Hepatocyte (in vitro differentiated cells): ENCODE measurements around the gene ACSM2B. TPM values are rescaled to one million over a fixed set of nuclear protein-coding genes. Genes with fewer than 3 reads are reported as not detected.

Experiments
- DNase-seq: peaks from one replicate; pipeline ENCODE4 v3.0.0-alpha.2; 2016; ENCODE audit warnings: low spot score
- H2AFZ ChIP-seq: fragments of 200-600 bp; sonication (generic); 2 replicates; pipeline ENCODE4 v1.6.0; 2016; ENCODE audit warnings: antibody characterized with exemption, mild to moderate bottlenecking
- H3K27ac ChIP-seq: fragments of 200-600 bp; sonication (generic); 2 replicates; pipeline ENCODE4 v1.5.1; 2016; ENCODE audit warnings: mild to moderate bottlenecking
- H3K27me3 ChIP-seq: fragments of 200-600 bp; sonication (generic); 2 replicates; pipeline ENCODE4 v1.6.1; 2016
- H3K36me3 ChIP-seq: fragments of 200-600 bp; sonication (generic); replicated peaks from 2 replicates; pipeline ENCODE4 v1.5.1; 2016; ENCODE audit warnings: low read depth; ENCODE audit not compliant: insufficient read depth
- H3K4me1 ChIP-seq: fragments of 200-600 bp; sonication (generic); 2 replicates; pipeline ENCODE4 v1.5.1; 2016; ENCODE audit warnings: mild to moderate bottlenecking, moderate library complexity; ENCODE audit not compliant: insufficient read depth
- H3K4me2 ChIP-seq: fragments of 200-600 bp; sonication (generic); 2 replicates; pipeline ENCODE4 v1.6.0; 2016
- H3K4me3 ChIP-seq: fragments of 200-600 bp; sonication (generic); 2 replicates; pipeline ENCODE4 v1.5.1; 2016; ENCODE audit warnings: mild to moderate bottlenecking
- H3K79me2 ChIP-seq: fragments of 200-600 bp; sonication (generic); 2 replicates; pipeline ENCODE4 v1.6.0; 2017; ENCODE audit warnings: mild to moderate bottlenecking
- H3K9me2 ChIP-seq: fragments of 200-600 bp; sonication (generic); replicated peaks from 2 replicates; pipeline ENCODE4 v1.6.0; 2017; ENCODE audit warnings: mild to moderate bottlenecking; ENCODE audit not compliant: insufficient read depth
- H3K9me3 ChIP-seq: fragments of 200-600 bp; sonication (generic); 2 replicates; pipeline ENCODE4 v1.5.1; 2016; ENCODE audit warnings: low read depth, mild to moderate bottlenecking
- H4K20me1 ChIP-seq: fragments of 200-600 bp; sonication (generic); 2 replicates; pipeline ENCODE4 v1.6.0; 2016; ENCODE audit warnings: mild to moderate bottlenecking; ENCODE audit not compliant: insufficient read depth, poor library complexity, severe bottlenecking
- CTCF ChIP-seq: fragments of 200-600 bp; sonication (generic); IDR thresholded peaks from 2 replicates; pipeline ENCODE4 v1.5.1; 2016; ENCODE audit warnings: antibody characterized with exemption, mild to moderate bottlenecking; ENCODE audit not compliant: poor library complexity
- EZH2 ChIP-seq: fragments of 200-600 bp; sonication (generic); IDR thresholded peaks from 2 replicates; pipeline ENCODE4 v1.6.1; 2016; ENCODE audit warnings: antibody characterized with exemption, mild to moderate bottlenecking, borderline replicate concordance
- EZH2phosphoT487 ChIP-seq: fragments of 200-600 bp; sonication (generic); IDR thresholded peaks from one replicate; pipeline ENCODE4 v1.6.1; 2018; ENCODE audit warnings: antibody characterized with exemption, mild to moderate bottlenecking, low read depth, moderate library complexity; ENCODE audit not compliant: unreplicated experiment, severe bottlenecking
- WGBS: methylation state at CpG from one replicate; pipeline ENCODE4 v1.1.6; 2016; ENCODE audit warnings: low lambda C conversion rate; ENCODE audit errors: missing lambda C conversion rate; 5-methylcytosine and 5-hydroxymethylcytosine counted together
- polyA plus RNA-seq: library from polyadenylated mRNA; unstranded; fragments of >200 nt; fragmentation: Nextera tagmentation; extraction: Ambion mirVana; gene quantifications from 2 replicates; pipeline ENCODE4 v1.2.1, GENCODE V29; 2016
- total RNA-seq: library from RNA; depleted of rRNA; stranded (reverse); fragments of >200 nt; gene quantifications from 2 replicates; pipeline ENCODE4 v1.2.3, GENCODE V29; 2014

Gene ACSM2B
- total and polyA plus RNA-seq, 2 experiments from 2014 or later = 32.7 to 43.6 TPM

- H3K9me3 ChIP-seq = no peaks in the 10 kb centered on the region
- H3K27me3 ChIP-seq = no peaks in the 10 kb centered on the region
- no peak for TF ChIP-seq CTCF
- no peak for TF ChIP-seq EZH2
- no peak for TF ChIP-seq EZH2phosphoT487
- no peaks in the 10 kb centered on the region for H4K20me1 ChIP-seq
- no peaks in the 10 kb centered on the region for H3K4me1 ChIP-seq
- H3K9me2 ChIP-seq = no peaks in the 10 kb centered on the region
- H2AFZ ChIP-seq = no peak overlapping the region
- no peak for DNase-seq
- no peak overlapping the region for H3K4me3 ChIP-seq
- H3K79me2 ChIP-seq = no peaks in the 10 kb centered on the region
- 73% methylated on average over 3 of the region's 3 CpGs for WGBS
- no peak overlapping the region for H3K27ac ChIP-seq
- H3K36me3 ChIP-seq = no peaks in the 10 kb centered on the region
- no peak overlapping the region for H3K4me2 ChIP-seq
Observed at GRCh38 chr16:20614186-20615141, 38.3 kb upstream of the ACSM2B start.

GRCh38 chr16:20613481-20614185 lies 37.5 kb upstream of the ACSM2B start:
- H3K9me3 ChIP-seq = no peaks in the 10 kb centered on the region
- H3K79me2 ChIP-seq = no peaks in the 10 kb centered on the region
- 88% methylated on average over 7 of the region's 7 CpGs for WGBS
- H3K9me2 ChIP-seq = no peaks in the 10 kb centered on the region
- no peaks in the 10 kb centered on the region for H3K4me1 ChIP-seq
- no peak for DNase-seq
- H2AFZ ChIP-seq = no peak overlapping the region
- no peaks in the 10 kb centered on the region for H4K20me1 ChIP-seq
- no peak overlapping the region for H3K27ac ChIP-seq
- H3K36me3 ChIP-seq = no peaks in the 10 kb centered on the region
- no peak overlapping the region for H3K4me3 ChIP-seq
- no peaks in the 10 kb centered on the region for H3K27me3 ChIP-seq
- TF ChIP-seq CTCF = no peak
- no peak for TF ChIP-seq EZH2
- no peak for TF ChIP-seq EZH2phosphoT487
- no peak overlapping the region for H3K4me2 ChIP-seq

- no peaks in the 10 kb centered on the region for H4K20me1 ChIP-seq
- H3K4me3 ChIP-seq = no peak overlapping the region
- H3K9me2 ChIP-seq = no peaks in the 10 kb centered on the region
- no peak overlapping the region for H3K4me2 ChIP-seq
- WGBS = 82% methylated on average over 9 of the region's 9 CpGs
- TF ChIP-seq EZH2phosphoT487 (no peak), EZH2 (no peak), CTCF (no peak)
- no peak for DNase-seq
- no peak overlapping the region for H3K27ac ChIP-seq
- H3K4me1 ChIP-seq = no peaks in the 10 kb centered on the region
- no peaks in the 10 kb centered on the region for H3K36me3 ChIP-seq
- H2AFZ ChIP-seq = no peak overlapping the region
- H3K27me3 ChIP-seq = no peaks in the 10 kb centered on the region
- no peaks in the 10 kb centered on the region for H3K79me2 ChIP-seq
- H3K9me3 ChIP-seq = no peaks in the 10 kb centered on the region
Observed at GRCh38 chr16:20612551-20613480, 36.6 kb upstream of the ACSM2B start.
